ENCODE results near the gene SLC26A11.

SLC26A11 gene

GRCh38 chr17:80203471-80203963 is 16.7 kb upstream of the SLC26A11 start:
- H3K4me1 ChIP-seq: no peaks in the 10 kb centered on the region
- no peak overlapping the region for H3K27ac ChIP-seq
- TF ChIP-seq CTCF (IDR thresholded peaks at IDR 0.05): no peak
- H3K9me3 ChIP-seq: no peaks in the 10 kb centered on the region
- intact Hi-C loops (cut with DNase I; ENCODE audit: low total_unique reads): no loop called here
- no peak overlapping the region for H3K4me3 ChIP-seq
- DNase-seq: no peak
- peaks cover 0 to 22% of the 10 kb centered on the region in 2 donors for H3K27me3 ChIP-seq
- H3K36me3 ChIP-seq: peaks cover 0 to 44% (median 0%) of the 10 kb centered on the region in 3 donors

DNA sequence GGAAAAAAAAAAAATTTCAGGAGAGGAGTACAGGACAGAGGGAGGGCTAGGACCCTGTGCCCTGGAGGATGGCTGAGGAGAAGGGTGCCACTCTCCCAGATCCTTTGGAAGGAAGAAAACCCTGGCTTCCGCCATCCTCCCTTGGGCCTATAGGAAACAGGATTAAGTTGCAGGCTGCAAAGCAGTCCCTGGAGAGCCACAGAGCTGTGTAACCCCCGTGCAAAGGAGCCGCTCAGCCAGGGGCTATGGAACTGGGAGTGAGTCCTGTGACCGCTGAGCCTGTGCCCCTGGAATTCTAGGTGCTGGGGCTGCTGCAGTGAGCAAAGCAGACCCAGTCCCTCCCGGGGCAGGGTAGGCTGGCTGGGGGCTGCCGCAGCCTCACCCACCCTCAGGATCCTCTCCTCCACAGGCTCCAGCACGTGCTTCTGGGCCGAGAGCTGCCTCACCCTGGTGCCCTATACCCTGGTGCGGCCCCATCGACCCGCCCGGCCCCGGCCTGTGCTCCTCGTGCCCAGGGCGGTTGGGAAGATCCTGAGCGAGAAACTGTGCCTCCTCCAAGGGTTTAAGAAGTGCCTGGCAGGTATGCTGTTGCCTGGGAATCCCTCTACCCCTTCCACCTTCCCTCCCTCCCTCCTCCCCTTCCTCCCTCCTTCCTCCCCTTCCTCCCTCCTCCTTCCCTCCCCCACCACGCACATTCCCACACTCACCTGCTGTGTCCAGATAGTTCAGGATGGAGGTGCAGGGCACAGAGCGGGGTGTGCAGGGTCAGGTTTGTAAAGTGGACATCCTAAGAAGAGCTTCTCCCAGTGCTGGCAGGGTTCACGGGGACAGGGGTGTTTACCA is 15.4 kb upstream of the SLC26A11 start:
- Histone ChIP-seq H3K9me3 (no peaks in the 10 kb centered on the region), H3K27ac (no peak overlapping the region), H3K27me3 (peaks cover 0 to 20% of the 10 kb centered on the region in 2 donors), H3K4me3 (no peak overlapping the region), H3K36me3 (peaks cover 0 to 57% (median 5%) of the 10 kb centered on the region in 3 donors), H3K4me1 (no peaks in the 10 kb centered on the region)
- no peak for DNase-seq
- no peak for TF ChIP-seq CTCF (IDR thresholded peaks at IDR 0.05)
- intact Hi-C loops (cut with DNase I; ENCODE audit: low total_unique reads): no loop called here

DNA sequence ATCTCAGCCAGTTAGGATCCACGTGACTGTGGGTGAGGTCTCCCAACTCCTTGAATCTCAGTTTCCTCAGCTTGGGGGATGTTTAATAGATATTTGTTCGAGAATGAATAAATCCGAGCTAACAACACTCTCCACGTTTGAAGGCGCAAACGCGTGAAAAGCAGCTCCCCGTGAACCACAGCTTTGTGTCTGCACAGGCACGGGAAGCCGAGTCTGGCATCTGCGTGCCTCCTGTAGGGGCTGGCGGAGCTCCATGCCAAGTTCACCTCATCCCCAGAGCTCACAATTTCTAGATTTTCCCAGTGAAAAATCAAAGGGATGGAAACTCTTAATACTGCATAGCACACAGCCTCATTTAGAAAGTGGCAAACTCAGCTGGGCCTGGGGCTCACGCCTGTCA is 14.4 kb upstream of the SLC26A11 start:
- peaks cover 0 to 20% of the 10 kb centered on the region in 2 donors for H3K27me3 ChIP-seq
- no peaks in the 10 kb centered on the region for H3K4me1 ChIP-seq
- peaks cover 4 to 66% (median 15%) of the 10 kb centered on the region in 3 donors for H3K36me3 ChIP-seq
- H3K4me3 ChIP-seq: no peak overlapping the region
- TF ChIP-seq CTCF (IDR thresholded peaks at IDR 0.05): no peak
- no peaks in the 10 kb centered on the region for H3K9me3 ChIP-seq
- intact Hi-C loops (cut with DNase I; ENCODE audit: low total_unique reads): no loop called here
- no peak for DNase-seq
- H3K27ac ChIP-seq: no peak overlapping the region

DNA sequence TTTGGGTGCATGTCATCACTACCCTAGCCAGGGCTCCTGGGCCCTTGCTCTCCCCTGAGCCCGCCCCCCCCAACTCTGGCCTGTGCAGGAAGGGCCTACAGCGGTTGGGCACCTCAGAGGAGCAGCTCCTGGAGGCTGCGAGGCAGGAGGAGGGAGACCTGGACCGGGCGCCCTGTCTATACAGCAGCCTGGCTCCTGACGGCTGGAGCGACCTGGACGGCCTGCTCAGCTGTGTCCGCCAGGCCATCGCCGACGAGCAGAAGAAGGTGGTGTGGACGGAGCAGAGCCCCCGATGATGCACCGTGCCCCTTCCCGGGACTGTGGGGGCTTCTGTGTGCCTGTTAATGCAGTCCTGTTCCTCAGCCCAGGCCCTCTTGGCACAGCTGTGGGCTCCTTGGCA is 12.2 kb upstream of the SLC26A11 start:
- peaks cover 0 to 7% of the 10 kb centered on the region in 2 donors for H3K27me3 ChIP-seq
- no peak overlapping the region for H3K4me3 ChIP-seq
- intact Hi-C loops (cut with DNase I; ENCODE audit: low total_unique reads): no loop called here
- no peak for DNase-seq
- H3K4me1 ChIP-seq: no peaks in the 10 kb centered on the region
- H3K9me3 ChIP-seq: no peaks in the 10 kb centered on the region
- no peak for TF ChIP-seq CTCF (IDR thresholded peaks at IDR 0.05)
- peaks cover 8 to 89% (median 32%) of the 10 kb centered on the region in 3 donors for H3K36me3 ChIP-seq
- H3K27ac ChIP-seq: no peak overlapping the region

GRCh38 chr17:80209765-80210164 is 10.5 kb upstream of the SLC26A11 start:
- H3K36me3 ChIP-seq: peaks cover 8 to 91% (median 44%) of the 10 kb centered on the region in 3 donors
- no peak for TF ChIP-seq CTCF (IDR thresholded peaks at IDR 0.05)
- intact Hi-C loops (cut with DNase I; ENCODE audit: low total_unique reads): no loop called here
- DNase-seq: no peak
- no peaks in the 10 kb centered on the region for H3K4me1 ChIP-seq
- no peak overlapping the region for H3K27ac ChIP-seq
- no peak overlapping the region for H3K4me3 ChIP-seq
- no peaks in the 10 kb centered on the region for H3K9me3 ChIP-seq
- H3K27me3 ChIP-seq: no peaks in the 10 kb centered on the region
